VCaP (cell line): ENCODE data around the gene CPXM2.

ENCODE experiments used
- H3K27ac ChIP-seq: fragments of 450-650 bp; 2 replicates; pipeline ENCODE4 v1.5.1; 2017
- CTCF ChIP-seq: fragments of 450-650 bp; conservative IDR thresholded peaks from 2 replicates; pipeline ENCODE4 v1.5.1; 2017; ENCODE audit warnings: mild to moderate bottlenecking, moderate library complexity

CPXM2 gene

GRCh38 chr10:123759041-123759440 is 132.6 kb downstream of the CPXM2 start:
- no peak for TF ChIP-seq CTCF
- H3K27ac ChIP-seq, result no peak overlapping the region

GRCh38 chr10:123757853-123758252 is 133.8 kb downstream of the CPXM2 start:
- no peak for TF ChIP-seq CTCF
- no peak overlapping the region for H3K27ac ChIP-seq

- no peak overlapping the region for H3K27ac ChIP-seq
- no peak for TF ChIP-seq CTCF
Measured at GRCh38 chr10:123755061-123755460, 136.5 kb downstream of the CPXM2 start.

- no peak for TF ChIP-seq CTCF
- no peak overlapping the region for H3K27ac ChIP-seq
Measured at GRCh38 chr10:123754123-123754522, 137.5 kb downstream of the CPXM2 start.

- TF ChIP-seq CTCF, result no peak
- no peak overlapping the region for H3K27ac ChIP-seq
Measured at GRCh38 chr10:123751342-123752134, 140.1 kb downstream of the CPXM2 start.

GRCh38 chr10:123750901-123751300 is 140.7 kb downstream of the CPXM2 start:
- no peak overlapping the region for H3K27ac ChIP-seq
- no peak for TF ChIP-seq CTCF

GRCh38 chr10:123748711-123749110 is 142.9 kb downstream of the CPXM2 start:
- TF ChIP-seq CTCF, result no peak
- H3K27ac ChIP-seq, result no peak overlapping the region
